T-helper 1 cell treated with Interleukin-12 subunit alpha and Interleukin-12 subunit beta and Interleukin-4 antibody, amounts not matched to agents 30 μg/mL and 1 μg/mL, for 36 hours (primary cell): Measurements from ENCODE around the gene TRPV5.
"Not testable (repeated sequence)": the region's sequence is repeated elsewhere in the genome, so short reads cannot be mapped to it uniquely, and the experiment has no call there.

Experiments
- H3K27ac Mint-ChIP-seq: one replicate; pipeline ENCODE4 v1.8.0; 2021; ENCODE audit warnings: mild to moderate bottlenecking, mixed read lengths
- H3K27me3 Mint-ChIP-seq: one replicate; pipeline ENCODE4 v1.8.0; 2021; ENCODE audit warnings: low read depth, mixed read lengths
- H3K36me3 Mint-ChIP-seq: one replicate; pipeline ENCODE4 v1.8.0; 2021; ENCODE audit warnings: low read depth, mixed read lengths
- H3K4me1 Mint-ChIP-seq: one replicate; pipeline ENCODE4 v1.8.0; 2021; ENCODE audit warnings: low read depth, mixed read lengths
- H3K4me3 Mint-ChIP-seq: one replicate; pipeline ENCODE4 v1.8.0; 2021; ENCODE audit warnings: mild to moderate bottlenecking, moderate library complexity, mixed read lengths
- H3K9me3 Mint-ChIP-seq: one replicate; pipeline ENCODE4 v1.8.0; 2021; ENCODE audit warnings: mixed read lengths

TRPV5 gene

GRCh38 chr7:142933624-142934023, at the start of gene TRPV5:
Gene TRPV5, minus strand, starts transcription at chr7:142933746. Its CDS starts 287 bp downstream, at chr7:142933459.
- H3K4me1 Mint-ChIP-seq = no peaks in the 10 kb centered on the region
- H3K27ac Mint-ChIP-seq = no peak within 1 kb of the TSS
- H3K36me3 Mint-ChIP-seq = no peaks in the 10 kb centered on the region
- no peaks in the 10 kb centered on the region for H3K27me3 Mint-ChIP-seq
- no peak within 1 kb of the TSS for H3K4me3 Mint-ChIP-seq
- no peaks in the 10 kb centered on the region for H3K9me3 Mint-ChIP-seq

GRCh38 chr7:142978402-142978801, 44.9 kb upstream of the TRPV5 start:
- not testable (repeated sequence) for H3K36me3 Mint-ChIP-seq, H3K4me3 Mint-ChIP-seq, H3K4me1 Mint-ChIP-seq, H3K27ac Mint-ChIP-seq
- peaks cover 26% of the 10 kb centered on the region for H3K27me3 Mint-ChIP-seq
- H3K9me3 Mint-ChIP-seq = peaks cover 12% of the 10 kb centered on the region

- Mint-ChIP-seq H3K4me1 (no peaks in the 10 kb centered on the region), H3K27ac (no peak overlapping the region), H3K27me3 (peaks cover 13% of the 10 kb centered on the region), H3K9me3 (peaks cover 12% of the 10 kb centered on the region), H3K36me3 (no peaks in the 10 kb centered on the region), H3K4me3 (no peak overlapping the region)
These were observed 41.1 kb upstream of the TRPV5 start for GRCh38 chr7:142974626-142975025.

GRCh38 chr7:142969183-142969582, 35.6 kb upstream of the TRPV5 start:
- Mint-ChIP-seq H3K9me3 (no peaks in the 10 kb centered on the region), H3K4me3 (no peak overlapping the region), H3K27ac (no peak overlapping the region), H3K36me3 (no peaks in the 10 kb centered on the region), H3K27me3 (peaks cover 15% of the 10 kb centered on the region), H3K4me1 (no peaks in the 10 kb centered on the region)

GRCh38 chr7:142968229-142968628, 34.7 kb upstream of the TRPV5 start:
- Mint-ChIP-seq H3K4me3 (no peak overlapping the region), H3K27ac (no peak overlapping the region), H3K9me3 (no peaks in the 10 kb centered on the region), H3K4me1 (no peaks in the 10 kb centered on the region), H3K27me3 (peaks cover 16% of the 10 kb centered on the region), H3K36me3 (no peaks in the 10 kb centered on the region)

GRCh38 chr7:142964502-142965246, 31.1 kb upstream of the TRPV5 start:
- Mint-ChIP-seq H3K36me3 (no peaks in the 10 kb centered on the region), H3K27me3 (peaks cover 19% of the 10 kb centered on the region), H3K27ac (no peak overlapping the region), H3K4me3 (no peak overlapping the region), H3K4me1 (no peaks in the 10 kb centered on the region), H3K9me3 (no peaks in the 10 kb centered on the region)

GRCh38 chr7:142963993-142964392, 30.4 kb upstream of the TRPV5 start:
- Mint-ChIP-seq H3K27ac (no peak overlapping the region), H3K27me3 (peaks cover 23% of the 10 kb centered on the region), H3K9me3 (no peaks in the 10 kb centered on the region), H3K36me3 (no peaks in the 10 kb centered on the region), H3K4me1 (no peaks in the 10 kb centered on the region), H3K4me3 (no peak overlapping the region)

- Mint-ChIP-seq H3K36me3 (no peaks in the 10 kb centered on the region), H3K27me3 (peaks cover 22% of the 10 kb centered on the region), H3K27ac (no peak overlapping the region), H3K9me3 (no peaks in the 10 kb centered on the region), H3K4me1 (no peaks in the 10 kb centered on the region), H3K4me3 (no peak overlapping the region)
These were observed 29.4 kb upstream of the TRPV5 start for GRCh38 chr7:142962991-142963390.

- Mint-ChIP-seq H3K27ac (no peak within 1 kb of the TSS), H3K4me1 (no peaks in the 10 kb centered on the region), H3K9me3 (no peaks in the 10 kb centered on the region), H3K27me3 (peaks cover 22% of the 10 kb centered on the region), H3K4me3 (no peak within 1 kb of the TSS), H3K36me3 (no peaks in the 10 kb centered on the region)
These were observed 28.7 kb upstream of the TRPV5 start, which contains the start of gene KEL for GRCh38 chr7:142961973-142962926. Gene KEL, minus strand, starts transcription at chr7:142962363. Its CDS starts 157 bp downstream, at chr7:142962206.

GRCh38 chr7:142961595-142961972, 28.0 kb upstream of the TRPV5 start:
- Mint-ChIP-seq H3K4me1 (no peaks in the 10 kb centered on the region), H3K4me3 (no peak overlapping the region), H3K9me3 (no peaks in the 10 kb centered on the region), H3K27me3 (peaks cover 22% of the 10 kb centered on the region), H3K36me3 (no peaks in the 10 kb centered on the region), H3K27ac (no peak overlapping the region)

GRCh38 chr7:142960955-142961512, 27.5 kb upstream of the TRPV5 start:
- no peak overlapping the region for H3K27ac Mint-ChIP-seq
- no peaks in the 10 kb centered on the region for H3K36me3 Mint-ChIP-seq
- H3K4me3 Mint-ChIP-seq = no peak overlapping the region
- peaks cover 24% of the 10 kb centered on the region for H3K27me3 Mint-ChIP-seq
- no peaks in the 10 kb centered on the region for H3K4me1 Mint-ChIP-seq
- peaks cover 2% of the 10 kb centered on the region for H3K9me3 Mint-ChIP-seq

GRCh38 chr7:142959202-142959601, 25.7 kb upstream of the TRPV5 start:
- H3K36me3 Mint-ChIP-seq = peaks cover 2% of the 10 kb centered on the region
- H3K4me3 Mint-ChIP-seq = no peak overlapping the region
- peaks cover 29% of the 10 kb centered on the region for H3K27me3 Mint-ChIP-seq
- peaks cover 12% of the 10 kb centered on the region for H3K9me3 Mint-ChIP-seq
- H3K27ac Mint-ChIP-seq = no peak overlapping the region
- H3K4me1 Mint-ChIP-seq = no peaks in the 10 kb centered on the region

- Mint-ChIP-seq H3K27ac (no peak overlapping the region), H3K36me3 (peaks cover 2% of the 10 kb centered on the region), H3K4me3 (no peak overlapping the region), H3K9me3 (peaks cover 17% of the 10 kb centered on the region), H3K27me3 (peaks cover 24% of the 10 kb centered on the region), H3K4me1 (no peaks in the 10 kb centered on the region)
These were observed 24.2 kb upstream of the TRPV5 start for GRCh38 chr7:142957723-142958122.

GRCh38 chr7:142956951-142957623, 23.5 kb upstream of the TRPV5 start:
- no peaks in the 10 kb centered on the region for H3K4me1 Mint-ChIP-seq
- H3K27ac Mint-ChIP-seq = no peak overlapping the region
- H3K9me3 Mint-ChIP-seq = peaks cover 17% of the 10 kb centered on the region
- peaks cover 24% of the 10 kb centered on the region for H3K27me3 Mint-ChIP-seq
- peaks cover 2% of the 10 kb centered on the region for H3K36me3 Mint-ChIP-seq
- H3K4me3 Mint-ChIP-seq = no peak overlapping the region
